ENCODE results near the gene MKLN1.

The MKLN1 gene

GRCh38 chr7:131521651-131522163 lies 194.0 kb downstream of the MKLN1 start:
- DNase-seq (ENCODE audit: low read depth in 2 of 2), result no peak

DNA sequence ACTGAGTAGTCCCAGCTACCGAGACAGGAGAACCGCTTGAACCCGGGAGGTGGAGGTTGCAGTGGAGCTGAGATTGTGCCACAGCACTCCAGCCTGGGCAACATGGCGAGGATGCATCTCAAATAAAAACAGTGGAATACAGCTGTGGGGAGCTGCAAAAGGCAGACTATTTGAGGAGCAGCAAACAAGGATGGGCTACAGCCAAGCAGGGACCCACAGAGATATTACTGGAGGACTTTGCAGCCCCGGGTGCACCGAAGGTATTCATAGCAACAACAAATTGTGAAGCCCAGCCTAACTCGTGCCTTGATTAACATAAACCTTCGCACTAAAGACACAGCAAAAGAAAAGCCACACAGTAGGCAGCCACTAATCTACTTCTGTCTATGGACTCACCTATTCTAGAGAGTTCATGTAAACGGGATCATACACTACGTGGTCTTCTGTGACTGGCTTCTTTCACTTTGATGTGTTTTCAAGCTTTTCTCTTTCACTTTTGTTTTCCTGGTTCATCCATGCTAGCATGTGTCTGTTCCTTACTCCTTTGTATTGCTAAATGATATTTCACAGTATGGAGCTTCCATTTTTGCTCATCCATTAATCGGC lies 194.8 kb downstream of the MKLN1 start:
- no peak for DNase-seq (ENCODE audit: low read depth in 2 of 2)

DNA sequence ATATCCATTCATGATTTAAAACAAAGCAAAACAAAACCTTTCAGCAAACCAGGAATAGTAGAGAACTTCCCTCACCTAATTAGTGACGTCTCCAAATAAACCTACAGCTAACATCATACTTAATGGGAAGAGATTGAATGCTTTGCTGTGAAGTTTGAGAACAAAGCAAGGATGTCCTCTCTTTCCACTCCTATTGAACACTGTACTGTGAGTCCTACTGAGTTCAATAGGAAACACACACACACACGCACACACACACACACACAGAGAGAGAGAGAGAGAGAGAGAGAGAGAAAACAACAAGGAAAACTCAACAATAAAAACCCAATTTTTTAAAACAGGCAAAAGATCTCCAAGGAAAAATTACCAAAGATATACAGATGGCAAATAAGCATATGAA lies 196.4 kb downstream of the MKLN1 start:
- DNase-seq (ENCODE audit: low read depth in 2 of 2), result no peak

DNA sequence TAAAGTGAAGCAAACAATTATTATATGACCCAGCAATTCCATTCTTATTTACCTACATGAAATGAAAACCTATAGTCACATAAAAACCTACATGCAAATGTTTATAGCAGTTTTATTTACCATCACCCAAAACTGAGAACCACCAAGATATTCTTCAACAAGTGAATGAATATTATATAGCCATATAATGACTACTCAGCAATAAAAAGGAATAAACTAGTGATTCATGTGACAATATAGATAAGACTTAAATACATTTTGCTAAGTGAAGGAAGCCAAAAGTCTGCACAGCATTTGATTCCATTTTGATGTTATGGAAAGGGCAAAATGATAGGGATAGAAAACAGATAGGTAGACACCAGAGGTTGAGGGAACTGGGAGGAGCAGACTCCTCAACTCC lies 197.0 kb downstream of the MKLN1 start:
- DNase-seq (ENCODE audit: low read depth in 2 of 2), result no peak

DNA sequence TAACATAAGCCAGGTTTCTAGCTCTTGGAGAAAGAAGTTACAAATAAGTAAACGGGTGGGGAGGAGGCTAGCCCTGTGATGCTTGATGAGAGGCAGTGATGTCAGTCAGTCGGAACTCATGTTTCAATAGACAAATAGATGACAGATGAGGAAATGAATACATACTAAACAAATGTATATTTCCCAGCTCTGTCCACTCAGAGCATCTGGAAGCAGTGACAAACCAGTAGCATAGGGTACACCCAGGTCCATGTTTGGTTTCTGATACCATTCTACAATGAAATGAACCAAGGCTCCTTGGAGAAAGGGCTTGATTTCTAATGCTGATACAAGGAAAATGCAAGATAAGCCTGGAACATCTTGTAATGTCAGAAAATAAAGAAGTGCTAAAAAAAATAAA lies 198.1 kb downstream of the MKLN1 start:
- DNase-seq (ENCODE audit: low read depth in 2 of 2), result no peak

DNA sequence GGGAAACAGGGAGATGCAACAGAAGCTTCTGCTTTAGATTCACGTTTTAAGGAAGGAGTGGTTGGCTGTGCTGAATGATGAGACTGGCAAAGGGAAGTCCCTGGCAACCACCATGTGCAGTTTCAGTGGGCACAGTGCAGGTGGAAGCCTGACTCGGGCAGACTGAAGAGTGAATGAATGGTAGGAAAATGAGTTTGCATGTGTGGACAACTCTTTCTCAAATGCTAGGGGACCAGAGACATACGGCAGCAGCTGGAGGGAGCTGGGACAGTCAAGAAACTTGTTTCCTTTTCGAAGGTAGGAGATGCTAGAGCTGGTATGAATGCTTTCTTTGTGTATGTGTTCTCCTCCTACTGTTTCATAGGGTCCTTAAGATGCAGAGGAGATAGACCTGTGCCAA lies 199.8 kb downstream of the MKLN1 start:
- no peak for DNase-seq (ENCODE audit: low read depth in 2 of 2)

DNA sequence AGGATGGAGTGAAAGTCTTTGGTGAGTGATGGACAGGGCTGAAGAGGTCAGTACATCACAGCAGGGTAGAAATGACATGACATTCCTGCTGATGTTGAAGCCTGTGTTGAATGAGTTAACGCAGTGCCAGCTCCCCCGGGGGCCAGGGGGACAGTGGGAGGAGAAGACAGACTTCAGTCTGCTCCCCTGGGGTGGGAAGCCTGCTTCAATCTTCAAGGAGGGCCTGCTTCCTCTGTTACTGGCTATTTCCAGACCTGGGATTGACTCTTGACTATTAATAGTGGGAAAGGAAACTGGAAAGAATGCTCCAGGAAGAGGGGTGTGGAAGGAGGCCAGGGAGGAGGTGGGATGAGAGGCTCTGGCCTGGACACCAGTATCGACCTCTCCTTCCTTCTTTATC lies 201.5 kb downstream of the MKLN1 start:
- DNase-seq (ENCODE audit: low read depth in 2 of 2), result no peak

DNA sequence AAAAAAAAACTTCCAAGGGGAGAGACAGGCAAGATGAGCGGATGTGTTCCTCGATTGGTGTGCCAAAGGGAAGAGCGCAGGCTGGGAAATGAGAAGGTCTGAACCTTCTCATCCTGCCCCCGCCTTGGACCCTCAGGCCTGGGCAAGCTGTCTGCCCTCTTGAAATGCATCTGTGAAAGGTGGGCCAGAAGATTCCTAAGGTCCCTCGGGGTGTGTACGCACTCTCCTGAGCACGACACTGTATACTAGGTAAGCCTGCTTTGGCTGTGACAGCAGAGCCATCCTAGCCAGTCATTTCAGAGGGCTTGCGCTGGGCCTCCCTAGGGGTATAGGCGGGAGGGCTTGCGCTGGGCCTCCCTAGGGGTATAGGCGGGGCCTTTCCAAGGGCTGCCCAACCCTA lies 201.9 kb downstream of the MKLN1 start:
- DNase-seq (ENCODE audit: low read depth in 2 of 2), result no peak

DNA sequence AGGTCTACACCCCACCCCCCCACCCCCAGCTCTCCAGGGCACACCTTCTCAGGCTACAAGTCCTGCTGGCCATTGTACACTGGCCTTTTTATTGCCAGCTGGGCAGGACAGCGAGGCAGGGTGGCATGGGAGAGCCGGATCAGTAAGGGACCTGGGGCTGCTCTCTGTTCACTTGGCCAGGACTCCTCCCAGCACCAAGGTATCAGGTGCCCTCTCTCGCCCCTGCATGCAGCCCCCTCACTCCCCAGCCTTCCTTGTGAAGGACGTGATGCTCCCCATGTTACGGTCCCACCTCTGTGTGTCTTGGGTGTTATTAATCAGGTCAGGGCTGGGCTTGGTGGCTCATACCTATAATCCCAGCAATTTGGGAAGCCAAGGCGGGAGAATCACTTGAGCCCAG lies 202.5 kb downstream of the MKLN1 start:
- no peak for DNase-seq (ENCODE audit: low read depth in 2 of 2)

DNA sequence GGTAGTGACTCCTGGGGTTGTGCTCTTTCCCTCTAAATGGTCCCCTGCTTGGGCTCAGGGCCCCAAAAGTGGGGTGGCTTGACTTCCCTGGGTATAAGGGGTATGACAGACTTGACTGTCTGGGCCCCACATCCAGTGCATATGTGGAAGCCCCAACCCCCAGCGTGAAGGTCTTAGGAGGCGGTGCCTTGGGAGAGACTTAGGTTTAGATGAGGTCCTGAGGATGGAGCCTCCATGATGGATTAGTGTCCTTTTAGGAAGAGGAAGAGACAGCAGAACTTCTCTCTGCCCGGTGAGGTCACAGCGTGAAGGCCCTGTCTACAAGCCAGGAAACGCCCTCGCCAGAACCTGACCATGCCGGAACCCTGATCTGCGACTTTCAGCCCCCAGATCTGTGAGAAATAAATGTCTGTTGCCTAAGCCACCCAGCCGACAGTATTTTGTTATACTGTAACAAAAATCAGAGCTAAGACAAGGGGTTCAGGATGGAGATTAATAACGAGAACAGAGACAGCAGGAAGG lies 205.0 kb downstream of the MKLN1 start:
- DNase-seq (ENCODE audit: low read depth in 2 of 2), result no peak

GRCh38 chr7:131533151-131533559 lies 205.5 kb downstream of the MKLN1 start:
- no peak for DNase-seq (ENCODE audit: low read depth in 2 of 2)

DNA sequence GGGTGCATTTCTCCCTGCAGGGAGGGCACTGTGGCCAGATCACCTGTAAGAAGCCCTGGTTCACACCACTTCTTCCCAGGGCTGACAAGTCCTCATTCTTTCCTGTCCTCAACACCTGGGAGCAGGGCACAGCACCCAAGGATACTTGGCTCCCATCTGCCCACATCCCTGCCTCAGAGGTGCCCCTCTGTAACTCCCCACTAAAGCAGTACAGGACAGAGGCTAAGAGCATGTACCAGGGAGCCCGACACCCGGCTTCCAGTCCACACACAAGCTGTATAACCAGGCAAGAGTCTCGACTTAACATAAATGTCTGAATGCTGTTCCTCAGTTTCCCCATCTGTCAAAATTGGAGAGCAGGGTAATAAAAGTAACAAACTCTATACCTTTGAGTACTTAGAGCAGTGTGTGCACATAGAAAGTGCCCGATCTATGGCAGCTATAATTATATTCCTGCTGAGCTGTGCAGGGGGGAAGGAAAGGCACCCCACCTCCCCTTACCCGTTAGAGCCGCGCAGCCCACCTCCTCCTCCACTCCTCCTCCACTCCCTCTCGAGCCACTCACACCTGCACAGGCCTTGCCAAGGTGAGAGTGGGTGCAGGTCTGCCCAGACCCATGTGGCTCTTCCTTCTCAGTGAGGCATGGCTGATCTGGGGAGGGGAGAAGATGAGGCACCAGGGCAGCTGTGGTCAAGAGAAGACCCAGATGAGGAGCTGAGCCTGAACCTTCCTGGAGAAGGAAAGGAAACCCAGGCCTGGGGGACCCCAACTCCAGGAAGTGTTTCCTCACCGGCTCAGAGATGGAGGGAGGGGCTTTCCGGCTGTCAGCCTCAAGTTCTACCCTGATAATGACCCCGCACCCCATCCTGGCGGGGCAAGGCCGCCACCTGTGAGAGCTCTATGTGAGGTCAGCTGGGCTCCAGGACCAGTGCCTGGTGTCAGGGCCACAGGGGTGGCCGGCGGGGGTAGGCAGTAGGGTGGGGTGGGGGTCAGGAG lies 206.2 kb downstream of the MKLN1 start:
- no peak for DNase-seq (ENCODE audit: low read depth in 2 of 2)

GRCh38 chr7:131536361-131536849 lies 208.7 kb downstream of the MKLN1 start:
- DNase-seq (ENCODE audit: low read depth in 2 of 2), result no peak

DNA sequence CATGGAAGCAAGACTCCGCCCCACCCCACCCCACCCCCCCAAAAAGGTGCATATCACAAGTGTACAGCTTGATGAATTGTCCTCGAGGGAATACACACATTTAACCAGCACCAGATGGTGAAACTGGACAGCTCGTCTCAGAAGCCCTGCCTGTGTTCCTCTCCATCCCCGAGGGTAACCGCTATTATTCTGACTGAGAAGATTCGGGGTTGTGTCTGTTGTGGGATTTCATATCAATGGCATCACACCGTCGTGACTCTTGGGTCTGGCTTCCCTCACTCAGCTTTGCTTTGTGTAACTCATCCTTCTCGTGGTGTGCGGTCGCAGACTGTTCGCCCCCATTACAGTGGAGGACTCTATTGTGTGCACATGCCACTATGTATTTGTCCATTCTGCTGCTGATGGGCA lies 209.9 kb downstream of the MKLN1 start:
- no peak for DNase-seq (ENCODE audit: low read depth in 2 of 2)

DNA sequence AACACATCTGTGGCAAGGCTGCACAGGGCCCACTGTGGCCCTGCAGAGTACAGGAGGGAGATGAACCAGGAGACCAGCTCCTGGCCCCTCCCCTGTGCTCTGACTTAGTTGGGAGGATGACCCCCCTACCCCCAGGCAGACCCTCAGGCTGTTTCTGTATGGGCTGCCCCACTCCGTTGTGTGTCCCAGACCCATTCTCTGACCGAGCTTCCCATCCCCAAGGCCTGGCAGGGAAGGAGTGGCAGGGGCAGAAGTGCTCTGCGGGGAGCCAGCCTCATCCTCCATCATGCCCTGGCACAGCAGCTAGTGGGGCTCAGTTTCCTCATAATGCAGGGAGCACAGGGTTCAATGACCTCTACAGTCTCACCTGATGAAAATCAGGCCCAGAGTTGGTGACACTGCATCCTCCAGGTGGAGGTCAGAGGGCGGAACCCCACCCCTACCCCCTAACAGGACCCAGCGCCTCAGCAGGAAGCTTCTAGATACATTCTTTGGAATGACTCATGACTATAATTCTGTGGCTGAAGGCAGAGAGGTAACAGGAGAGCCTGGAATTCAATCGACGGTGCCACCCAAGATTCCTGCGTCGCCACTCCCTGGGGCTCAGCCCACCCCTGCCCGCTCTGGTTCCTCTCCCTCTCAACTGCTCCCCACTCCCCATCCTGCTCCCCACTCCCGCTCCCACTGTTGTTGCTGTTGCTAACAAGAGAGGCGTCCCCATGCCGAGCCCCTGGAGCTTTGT lies 210.6 kb downstream of the MKLN1 start:
- DNase-seq (ENCODE audit: low read depth in 2 of 2), result no peak

GRCh38 chr7:131538813-131539179 lies 211.1 kb downstream of the MKLN1 start:
- no peak for DNase-seq (ENCODE audit: low read depth in 2 of 2)

- no peak for DNase-seq (ENCODE audit: low read depth in 2 of 2)
Observed at GRCh38 chr7:131540491-131541162, 213.0 kb downstream of the MKLN1 start.

- no peak for DNase-seq (ENCODE audit: low read depth in 2 of 2)
Observed at GRCh38 chr7:131543298-131543697, 215.6 kb downstream of the MKLN1 start.

DNA sequence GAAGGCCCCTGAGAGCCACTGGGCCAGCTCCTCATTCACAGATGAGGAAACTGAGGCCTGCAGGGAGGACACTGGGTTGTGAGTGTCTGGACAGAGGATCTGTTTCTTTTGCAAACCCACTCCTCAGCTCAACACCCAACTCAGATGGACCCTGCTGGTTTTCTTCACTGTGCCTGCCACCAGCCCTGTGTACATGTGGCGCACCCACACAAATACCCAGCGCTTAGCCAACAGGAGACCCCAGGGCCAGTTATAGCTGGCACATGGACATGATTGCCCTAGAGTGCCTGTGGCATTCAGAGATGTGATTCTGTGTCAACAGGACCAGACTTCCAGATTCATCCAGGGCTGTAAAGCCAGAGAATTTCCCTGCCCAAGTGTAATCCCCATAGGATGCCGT lies 216.3 kb downstream of the MKLN1 start:
- no peak for DNase-seq (ENCODE audit: low read depth in 2 of 2)

- no peak for DNase-seq (ENCODE audit: low read depth in 2 of 2)
Observed at GRCh38 chr7:131544449-131545301, 217.0 kb downstream of the MKLN1 start.
